GM20431 (cell line): Measurements from ENCODE around the gene CD3D.

Source experiments
- in situ Hi-C: fragments of 300-500 bp; cut with MseI, MboI; formaldehyde crosslinking; loops from one replicate; pipeline ENCODE4 v1.15.0; 2020; ENCODE audit warnings: low sequenced_read_pairs; ENCODE audit not compliant: unreplicated experiment

CD3D gene

GRCh38 chr11:118342503-118343161, at the start of gene CD3D:
Gene CD3D, minus strand, starts transcription at chr11:118342705. Its CDS starts 98 bp downstream, at chr11:118342607.
- in situ Hi-C loops, result no loop called here

- in situ Hi-C loops, result loop anchor here (25.0 kb wide), 1 partner anchor 104 kb away; no protein-coding TSS in a partner anchor
These were observed 41.2 kb upstream of the CD3D start for GRCh38 chr11:118383657-118384056.

- in situ Hi-C loops, result loop anchor here (25.0 kb wide), 1 partner anchor 104 kb away; no protein-coding TSS in a partner anchor
These were observed 40.4 kb upstream of the CD3D start for GRCh38 chr11:118382954-118383353.

- in situ Hi-C loops, result loop anchor here (25.0 kb wide), 1 partner anchor 107 kb away; no protein-coding TSS in a partner anchor
These were observed 38.1 kb upstream of the CD3D start for GRCh38 chr11:118380571-118380970.

- in situ Hi-C loops, result loop anchor here (25.0 kb wide), 1 partner anchor 108 kb away; no protein-coding TSS in a partner anchor
These were observed 37.0 kb upstream of the CD3D start for GRCh38 chr11:118379497-118379896.

GRCh38 chr11:118375978-118376377, 33.5 kb upstream of the CD3D start:
- in situ Hi-C loops, result loop anchor here (25.0 kb wide), 1 partner anchor 111 kb away; no protein-coding TSS in a partner anchor

GRCh38 chr11:118374729-118375128, 32.2 kb upstream of the CD3D start:
- in situ Hi-C loops, result loop anchor here (25.0 kb wide), 1 partner anchor 113 kb away; no protein-coding TSS in a partner anchor

GRCh38 chr11:118373871-118374270, 31.4 kb upstream of the CD3D start:
- in situ Hi-C loops, result no loop called here

- in situ Hi-C loops, result no loop called here
These were observed 30.8 kb upstream of the CD3D start for GRCh38 chr11:118373263-118373662.

- in situ Hi-C loops, result no loop called here
These were observed 28.3 kb upstream of the CD3D start for GRCh38 chr11:118370774-118371173.

GRCh38 chr11:118366287-118366686, 23.8 kb upstream of the CD3D start:
- in situ Hi-C loops, result no loop called here

GRCh38 chr11:118364956-118365615, 22.6 kb upstream of the CD3D start:
- in situ Hi-C loops, result no loop called here

GRCh38 chr11:118359295-118359958, 16.9 kb upstream of the CD3D start, which contains the start of gene UBE4A:
Gene UBE4A, plus strand, starts transcription at chr11:118359600. Its CDS starts 5,481 bp downstream, at chr11:118365081.
- in situ Hi-C loops, result loop anchor here (10.0 kb wide), 1 partner anchor 65 kb away; no protein-coding TSS in a partner anchor

GRCh38 chr11:118358071-118358470, 15.6 kb upstream of the CD3D start:
- in situ Hi-C loops, result loop anchor here (10.0 kb wide), 1 partner anchor 63 kb away; no protein-coding TSS in a partner anchor

GRCh38 chr11:118353084-118353710, 10.7 kb upstream of the CD3D start:
- in situ Hi-C loops, result loop anchor here (10.0 kb wide), 1 partner anchor 58 kb away; no protein-coding TSS in a partner anchor

- in situ Hi-C loops, result no loop called here
These were observed 7.0 kb upstream of the CD3D start for GRCh38 chr11:118349475-118349874.

GRCh38 chr11:118343981-118344515, 1.5 kb upstream of the CD3D start, which contains the start of gene CD3G:
Gene CD3G, plus strand, starts transcription at chr11:118344344. Its CDS starts 80 bp downstream, at chr11:118344424.
- in situ Hi-C loops, result no loop called here

GRCh38 chr11:118343248-118343647, 743 bp upstream of the CD3D start:
- in situ Hi-C loops, result no loop called here

GRCh38 chr11:118341815-118342489, 553 bp downstream of the CD3D start:
- in situ Hi-C loops, result no loop called here
